SH-SY5Y (cell line): ENCODE measurements around the gene TMEM178B.

Experiments used
- GATA2 ChIP-seq: IDR thresholded peaks from 2 replicates; pipeline ENCODE4 v1.6.1; 2011; ENCODE audit warnings: mild to moderate bottlenecking, low read depth, low read length
- GATA3 ChIP-seq: IDR thresholded peaks from 2 replicates; pipeline ENCODE4 v1.6.1; 2011; ENCODE audit warnings: low read depth, mild to moderate bottlenecking, low read length, moderate library complexity

DNA sequence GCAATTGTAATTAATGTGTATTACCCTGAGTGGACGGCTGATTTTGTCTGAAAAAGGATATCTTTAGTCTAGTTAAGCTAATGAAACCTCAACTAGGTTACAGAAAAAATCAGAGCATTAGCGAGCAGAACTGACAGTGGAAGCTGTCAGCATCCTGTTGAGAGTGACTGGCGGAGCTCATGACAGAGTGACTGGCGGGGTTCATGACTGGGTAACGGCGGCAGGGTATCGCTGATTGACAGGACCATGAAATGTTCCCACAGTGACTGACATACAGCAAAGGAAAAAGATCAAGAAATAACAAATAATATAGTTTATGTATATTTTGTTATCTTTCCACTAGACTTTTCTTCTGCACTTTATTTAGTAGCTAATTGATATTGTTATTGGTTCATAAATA lies 274.9 kb downstream of the TMEM178B start:
- TF ChIP-seq GATA2 (no peak), GATA3 (no peak)
